CD4-positive, CD25-positive, alpha-beta regulatory T cell (primary cell): ENCODE data around the gene NEIL3. TPM values are rescaled to one million over a fixed set of nuclear protein-coding genes. Genes with fewer than 3 reads are reported as not detected.

Source experiments
- ATAC-seq, 2 donors: fragments of 150-1000 bp; cut with Tn5 transposase; one replicate each; pipeline ENCODE4 v1.10.0; 2021; ENCODE audit warnings: low read depth in 2 of 2, moderate number of reproducible peaks in 2 of 2, moderate library complexity in 1 of 2
- DNase-seq, 3 donors: peaks; one replicate each; pipeline versions ENCODE4 v3.0.0 to v3.0.0-alpha.2; 2012 to 2022; ENCODE audit warnings: mixed read lengths in 1 of 3
- H3K27ac ChIP-seq: one replicate; pipeline ENCODE4 v1.7.0; 2013; ENCODE audit warnings: mild to moderate bottlenecking, low read length; ENCODE audit not compliant: insufficient read depth, poor library complexity, severe bottlenecking
- H3K27me3 ChIP-seq: one replicate; pipeline ENCODE4 v1.7.0; 2013; ENCODE audit warnings: low read length; ENCODE audit not compliant: control insufficient read depth, insufficient read depth
- H3K36me3 ChIP-seq: one replicate; pipeline ENCODE4 v1.7.0; 2013; ENCODE audit warnings: mild to moderate bottlenecking, low read length, moderate library complexity; ENCODE audit not compliant: control insufficient read depth, insufficient read depth
- H3K4me1 ChIP-seq: 2 replicates; pipeline ENCODE4 v1.7.0; 2013; ENCODE audit warnings: mild to moderate bottlenecking, low read length; ENCODE audit not compliant: insufficient read depth, control insufficient read depth, poor library complexity, severe bottlenecking
- H3K4me3 ChIP-seq: one replicate; pipeline ENCODE4 v1.7.0; 2013; ENCODE audit warnings: low read depth, mild to moderate bottlenecking, low read length, moderate library complexity
- H3K9me3 ChIP-seq, 2 experiments: 1 replicate in 1 of 2; 2 replicates in 1 of 2; pipeline ENCODE4 v1.7.0; 2013; ENCODE audit warnings: low read length in 2 of 2, mild to moderate bottlenecking in 1 of 2, moderate library complexity in 1 of 2; ENCODE audit not compliant: control insufficient read depth in 2 of 2
- H3K27ac Mint-ChIP-seq, 3 donors: one replicate each; pipeline ENCODE4 v1.8.0; 2020 to 2022; ENCODE audit warnings: mild to moderate bottlenecking in 3 of 3, mixed read lengths in 3 of 3, moderate library complexity in 2 of 3
- H3K27me3 Mint-ChIP-seq: one replicate; pipeline ENCODE4 v1.8.0; 2022; ENCODE audit warnings: mild to moderate bottlenecking, mixed read lengths
- H3K36me3 Mint-ChIP-seq: one replicate; pipeline ENCODE4 v1.8.0; 2020; ENCODE audit warnings: mixed read lengths
- H3K4me1 Mint-ChIP-seq, 4 donors: one replicate each; pipeline ENCODE4 v1.8.0; 2020 to 2022; ENCODE audit warnings: mixed read lengths in 4 of 4, mild to moderate bottlenecking in 1 of 4
- H3K4me3 Mint-ChIP-seq, 4 donors: one replicate each; pipeline ENCODE4 v1.8.0; 2020 to 2022; ENCODE audit warnings: mild to moderate bottlenecking in 4 of 4, mixed read lengths in 4 of 4, moderate library complexity in 3 of 4
- H3K9me3 Mint-ChIP-seq, 7 donors: one replicate each; pipeline ENCODE4 v1.8.0; 2020 to 2022; ENCODE audit warnings: mixed read lengths in 7 of 7, mild to moderate bottlenecking in 3 of 7, moderate library complexity in 2 of 7
- polyA plus RNA-seq, 4 donors: library from polyadenylated mRNA; unstranded; fragments of 300-500 nt; fragmentation: Illumina TruSeq; gene quantifications; one replicate each; pipeline ENCODE4 v1.2.3, GENCODE V29; 2021
- total RNA-seq: library from RNA; stranded (reverse); gene quantifications from one replicate; pipeline ENCODE4 v1.2.3, GENCODE V29; 2022

NEIL3 gene
- total and polyA plus RNA-seq, 5 donors from 2014 or later, result 0.39 to 5.0 (median 1.00) TPM

DNA sequence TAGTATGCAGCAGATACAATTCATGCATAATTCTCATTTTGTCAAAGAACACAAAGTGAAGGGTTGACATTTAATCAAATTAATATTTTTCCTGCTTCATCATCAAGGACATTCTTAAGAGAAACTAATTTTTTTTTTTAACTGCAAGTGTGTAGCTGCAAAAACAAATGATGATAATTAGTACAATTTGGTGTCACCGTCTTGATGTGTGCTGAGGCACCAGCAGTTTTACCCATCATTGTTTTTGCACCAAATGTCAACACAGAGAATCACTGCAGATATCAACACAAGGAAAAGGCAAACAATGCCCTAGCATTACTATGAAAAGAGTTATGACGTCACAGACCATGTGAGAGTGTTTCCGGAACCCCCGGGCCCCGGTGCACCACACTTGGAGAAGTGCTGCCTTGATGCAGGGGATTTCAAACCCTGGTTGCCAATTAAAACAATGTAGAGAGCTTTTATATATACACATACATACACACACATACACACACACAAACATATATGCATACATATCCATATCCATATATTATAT, 76.7 kb downstream of the NEIL3 start:
- Mint-ChIP-seq H3K27me3 (peaks cover 27% of the 10 kb centered on the region), H3K4me3 (no peak overlapping the region), H3K4me1 (no peaks in the 10 kb centered on the region), H3K27ac (no peak overlapping the region), H3K36me3 (no peaks in the 10 kb centered on the region), H3K9me3 (peaks cover 0 to 4% (median 0%) of the 10 kb centered on the region in 7 donors)
- DNase-seq (no peak), ATAC-seq (no peak)
- no peaks in the 10 kb centered on the region for H3K4me1 ChIP-seq
- H3K4me3 ChIP-seq, result no peak overlapping the region
- H3K27me3 ChIP-seq, result peaks cover 7% of the 10 kb centered on the region
- no peaks in the 10 kb centered on the region for H3K9me3 ChIP-seq
- no peak overlapping the region for H3K27ac ChIP-seq
- no peaks in the 10 kb centered on the region for H3K36me3 ChIP-seq

GRCh38 chr4:177391287-177391686, 81.6 kb downstream of the NEIL3 start:
- Histone ChIP-seq H3K9me3 (no peaks in the 10 kb centered on the region), H3K4me1 (no peaks in the 10 kb centered on the region), H3K27me3 (peaks cover 7% of the 10 kb centered on the region), H3K27ac (no peak overlapping the region), H3K4me3 (no peak overlapping the region), H3K36me3 (no peaks in the 10 kb centered on the region)
- Mint-ChIP-seq H3K27ac (no peak overlapping the region), H3K4me1 (peaks cover 0 to 12% (median 7%) of the 10 kb centered on the region in 4 donors), H3K4me3 (peak overlapping the region in 1 of 4 donors; percentile 2), H3K9me3 (peaks cover 0 to 2% (median 0%) of the 10 kb centered on the region in 7 donors), H3K36me3 (no peaks in the 10 kb centered on the region), H3K27me3 (peaks cover 32% of the 10 kb centered on the region)
- DNase-seq (no peak), ATAC-seq (no peak)

DNA sequence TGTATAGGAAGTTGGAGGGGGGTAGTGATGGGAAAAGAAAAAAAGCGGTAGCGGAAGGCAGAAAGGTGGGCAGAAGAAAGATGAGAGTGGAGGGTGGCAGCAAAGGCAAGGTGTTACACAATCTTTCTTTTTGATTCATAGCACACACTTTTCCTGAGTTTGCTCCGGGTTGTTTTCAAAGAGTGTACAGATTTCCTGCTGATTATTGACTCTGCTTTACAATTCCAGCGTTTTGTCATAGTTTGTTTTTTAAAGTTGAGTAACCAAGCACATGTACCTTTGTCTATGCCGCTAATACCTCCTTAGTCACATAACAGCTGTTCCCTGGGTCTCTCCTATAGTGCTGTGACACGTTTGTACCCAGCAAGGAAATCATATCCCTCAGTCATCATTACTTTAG, 82.3 kb downstream of the NEIL3 start:
- peaks cover 0 to 2% (median 0%) of the 10 kb centered on the region in 7 donors for H3K9me3 Mint-ChIP-seq
- Histone ChIP-seq H3K4me1 (no peaks in the 10 kb centered on the region), H3K4me3 (no peak overlapping the region), H3K27me3 (peaks cover 7% of the 10 kb centered on the region), H3K36me3 (no peaks in the 10 kb centered on the region), H3K27ac (no peak overlapping the region), H3K9me3 (no peaks in the 10 kb centered on the region)
- DNase-seq (no peak), ATAC-seq (no peak)
- H3K27ac Mint-ChIP-seq, result no peak overlapping the region
- H3K27me3 Mint-ChIP-seq, result peaks cover 28% of the 10 kb centered on the region
- no peaks in the 10 kb centered on the region for H3K36me3 Mint-ChIP-seq
- no peak overlapping the region for H3K4me3 Mint-ChIP-seq
- H3K4me1 Mint-ChIP-seq, result peaks cover 0 to 12% (median 7%) of the 10 kb centered on the region in 4 donors

DNA sequence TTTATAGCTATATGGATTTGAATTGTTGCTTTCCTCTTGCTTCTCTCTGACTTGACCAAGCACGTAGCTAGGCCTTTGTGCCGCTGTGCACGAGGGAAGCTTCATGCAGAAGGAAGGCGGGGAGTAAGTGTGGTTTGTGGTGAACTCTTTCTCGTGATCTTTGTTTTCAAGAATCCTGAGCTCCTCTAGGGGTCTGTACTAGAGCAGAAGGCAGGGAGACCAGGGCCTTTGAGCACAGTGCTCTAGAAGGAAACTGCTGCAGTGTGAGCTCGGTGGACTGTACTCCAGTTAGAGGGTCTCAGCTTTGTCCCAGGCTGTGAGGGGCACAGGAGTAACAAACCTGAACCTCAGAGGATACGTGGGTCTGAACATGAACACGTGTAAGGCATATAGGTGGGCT, 83.6 kb downstream of the NEIL3 start:
- Mint-ChIP-seq H3K4me3 (no peak overlapping the region), H3K27ac (peak overlapping the region in 2 of 3 donors; percentile 55 to 82), H3K4me1 (peaks cover 0 to 12% (median 7%) of the 10 kb centered on the region in 4 donors), H3K9me3 (peaks cover 0 to 2% (median 0%) of the 10 kb centered on the region in 7 donors), H3K36me3 (no peaks in the 10 kb centered on the region), H3K27me3 (peaks cover 35% of the 10 kb centered on the region)
- ATAC-seq (peak in 1 of 2 donors; percentile 28), DNase-seq (peak in 1 of 3 donors; percentile 68)
- Histone ChIP-seq H3K9me3 (no peaks in the 10 kb centered on the region), H3K4me3 (no peak overlapping the region), H3K27ac (no peak overlapping the region), H3K4me1 (no peaks in the 10 kb centered on the region), H3K27me3 (peaks cover 7% of the 10 kb centered on the region), H3K36me3 (no peaks in the 10 kb centered on the region)

- ATAC-seq (no peak), DNase-seq (no peak)
- no peak overlapping the region for H3K27ac Mint-ChIP-seq
- no peaks in the 10 kb centered on the region for H3K36me3 Mint-ChIP-seq
- Histone ChIP-seq H3K27me3 (no peaks in the 10 kb centered on the region), H3K4me1 (no peaks in the 10 kb centered on the region), H3K36me3 (no peaks in the 10 kb centered on the region), H3K9me3 (no peaks in the 10 kb centered on the region), H3K4me3 (no peak overlapping the region), H3K27ac (no peak overlapping the region)
- peaks cover 0 to 18% (median 10%) of the 10 kb centered on the region in 4 donors for H3K4me1 Mint-ChIP-seq
- peaks cover 36% of the 10 kb centered on the region for H3K27me3 Mint-ChIP-seq
- no peak overlapping the region for H3K4me3 Mint-ChIP-seq
- no peaks in the 10 kb centered on the region for H3K9me3 Mint-ChIP-seq
These were observed 86.7 kb downstream of the NEIL3 start for GRCh38 chr4:177396352-177396751.

DNA sequence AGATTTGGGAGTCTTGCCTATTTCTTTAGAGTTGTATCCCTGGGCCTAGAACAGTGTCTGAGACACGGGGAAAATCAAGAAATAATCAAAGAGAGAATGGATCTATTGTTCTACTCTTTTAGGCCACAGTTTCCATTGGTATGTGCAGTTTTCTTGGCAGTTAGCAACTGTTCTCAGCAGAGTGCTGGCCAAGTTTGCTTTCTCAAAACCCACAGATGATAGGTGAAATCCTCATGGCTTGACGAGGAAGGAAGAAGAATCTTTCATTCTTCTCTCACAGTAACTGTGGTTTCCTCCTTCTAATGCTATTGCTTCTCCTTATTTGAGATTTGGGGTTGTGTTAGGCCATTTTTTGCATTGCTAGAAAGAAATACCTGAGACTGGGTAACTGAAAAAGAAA, 90.4 kb downstream of the NEIL3 start:
- Histone ChIP-seq H3K4me1 (peaks cover 9% of the 10 kb centered on the region), H3K27me3 (peaks cover 2% of the 10 kb centered on the region), H3K36me3 (no peaks in the 10 kb centered on the region), H3K9me3 (no peaks in the 10 kb centered on the region), H3K4me3 (no peak overlapping the region), H3K27ac (no peak overlapping the region)
- Mint-ChIP-seq H3K9me3 (no peaks in the 10 kb centered on the region), H3K36me3 (no peaks in the 10 kb centered on the region), H3K27me3 (peaks cover 26% of the 10 kb centered on the region), H3K27ac (peak overlapping the region in 1 of 3 donors; percentile 70), H3K4me3 (peak overlapping the region in 1 of 4 donors; percentile 9), H3K4me1 (peaks cover 8 to 22% (median 11%) of the 10 kb centered on the region in 4 donors)
- ATAC-seq (no peak), DNase-seq (no peak)

DNA sequence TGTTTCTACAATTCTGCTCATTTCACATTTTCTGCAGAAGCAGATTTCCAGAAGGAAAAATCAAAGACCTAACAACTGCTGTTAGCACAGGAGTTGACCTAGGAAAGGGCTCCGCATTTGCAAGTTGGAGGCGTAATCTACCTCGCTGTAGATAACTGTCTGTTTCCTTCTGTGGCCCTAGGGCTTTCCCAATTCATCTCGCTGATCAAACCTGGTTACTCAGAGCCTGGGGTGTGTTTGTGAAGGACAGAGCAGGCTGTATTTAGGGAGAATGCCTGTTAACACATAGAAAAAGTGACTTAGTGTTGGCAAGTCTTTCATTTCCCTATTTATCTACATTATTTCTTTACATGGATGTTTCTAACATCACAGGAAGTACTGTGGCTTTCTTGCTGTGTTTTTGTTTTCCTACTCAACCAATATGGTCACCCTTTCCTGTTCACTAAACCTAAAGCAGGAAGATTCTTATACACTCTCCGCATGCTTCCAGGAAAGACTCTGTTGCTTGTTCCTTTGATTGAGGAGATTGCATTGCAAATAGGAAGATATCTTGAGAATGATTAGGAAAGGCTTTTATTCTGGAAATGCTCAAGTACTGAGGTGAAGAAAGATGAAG, 92.1 kb downstream of the NEIL3 start:
- Histone ChIP-seq H3K27ac (no peak overlapping the region), H3K4me1 (peaks cover 9% of the 10 kb centered on the region), H3K4me3 (peak overlapping the region; percentile 34), H3K27me3 (peaks cover 2% of the 10 kb centered on the region), H3K36me3 (no peaks in the 10 kb centered on the region), H3K9me3 (no peaks in the 10 kb centered on the region)
- peak overlapping the region in 1 of 3 donors; percentile 71 for H3K27ac Mint-ChIP-seq
- ATAC-seq (no peak), DNase-seq (peak in 1 of 3 donors; percentile 38)
- H3K4me1 Mint-ChIP-seq, result peaks cover 8 to 22% (median 11%) of the 10 kb centered on the region in 4 donors
- H3K4me3 Mint-ChIP-seq, result peak overlapping the region in 1 of 4 donors; percentile 26
- no peaks in the 10 kb centered on the region for H3K9me3 Mint-ChIP-seq
- peaks cover 29% of the 10 kb centered on the region for H3K27me3 Mint-ChIP-seq
- H3K36me3 Mint-ChIP-seq, result no peaks in the 10 kb centered on the region

DNA sequence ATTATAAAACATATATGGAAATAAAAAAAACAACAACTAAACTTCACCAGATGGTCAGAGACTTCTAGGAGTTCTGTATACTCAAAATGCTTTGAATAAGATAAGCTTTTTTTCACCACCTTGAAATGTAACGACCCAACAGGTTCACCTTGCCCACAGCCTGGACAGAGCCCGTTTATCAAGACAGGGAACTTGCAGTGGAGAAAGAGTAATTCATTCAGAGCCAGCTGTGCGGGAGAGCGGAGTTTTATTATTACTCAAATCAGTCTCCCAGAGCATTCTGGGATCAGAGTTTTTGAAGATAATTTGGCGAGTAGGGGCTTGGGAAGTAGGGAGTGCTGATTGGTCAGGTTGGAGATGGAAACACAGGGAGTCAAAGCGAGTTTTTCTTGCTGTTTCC, 94.1 kb downstream of the NEIL3 start:
- H3K4me1 ChIP-seq, result peaks cover 9% of the 10 kb centered on the region
- no peak overlapping the region for H3K27ac ChIP-seq
- Mint-ChIP-seq H3K4me3 (no peak overlapping the region), H3K36me3 (no peaks in the 10 kb centered on the region), H3K27ac (no peak overlapping the region), H3K9me3 (no peaks in the 10 kb centered on the region), H3K27me3 (peaks cover 18% of the 10 kb centered on the region), H3K4me1 (peaks cover 8 to 22% (median 11%) of the 10 kb centered on the region in 4 donors)
- no peak overlapping the region for H3K4me3 ChIP-seq
- no peak for ATAC-seq
- peaks cover 2% of the 10 kb centered on the region for H3K27me3 ChIP-seq
- no peaks in the 10 kb centered on the region for H3K9me3 ChIP-seq
- no peaks in the 10 kb centered on the region for H3K36me3 ChIP-seq
- no peak for DNase-seq
